SU-DHL-6 (cell line): ENCODE results near the gene GPR87.

Source experiments
- H2AFZ ChIP-seq: fragments of 200-600 bp; sonication (generic); 2 replicates; pipeline ENCODE4 v1.6.1; 2014; ENCODE audit warnings: low read depth, mild to moderate bottlenecking, moderate library complexity, mixed read lengths, antibody characterized with exemption, low read length; ENCODE audit not compliant: severe bottlenecking
- H3F3A ChIP-seq: fragments of 200-600 bp; shearing (Covaris generic); 2 replicates; pipeline ENCODE4 v1.6.0; 2016; ENCODE audit warnings: antibody characterized with exemption, mild to moderate bottlenecking; ENCODE audit not compliant: insufficient read depth
- H3K27ac ChIP-seq: fragments of 200-600 bp; sonication (generic); 2 replicates; pipeline ENCODE4 v1.5.1; 2016; ENCODE audit warnings: low read depth, mild to moderate bottlenecking, low read length, moderate library complexity, mixed read lengths
- H3K27me3 ChIP-seq: fragments of 200-600 bp; sonication (generic), shearing (Covaris generic); 2 replicates; pipeline ENCODE4 v1.6.0; 2014; ENCODE audit warnings: mild to moderate bottlenecking, low read length
- H3K36me3 ChIP-seq: fragments of 200-600 bp; sonication (generic); 2 replicates; pipeline ENCODE4 v1.6.1; 2014; ENCODE audit warnings: mild to moderate bottlenecking, low read length, mixed read lengths
- H3K4me2 ChIP-seq: fragments of 300-600, 200-600 bp; shearing (Covaris generic), sonication (generic); 2 replicates; pipeline ENCODE4 v1.6.0; 2014; ENCODE audit warnings: low read length, low read depth, mild to moderate bottlenecking; ENCODE audit not compliant: poor library complexity, severe bottlenecking
- H3K4me3 ChIP-seq: fragments of 200-600 bp; sonication (generic); 2 replicates; pipeline ENCODE4 v1.5.1; 2014; ENCODE audit warnings: antibody characterized with exemption, low read length, mild to moderate bottlenecking, mixed read lengths; ENCODE audit not compliant: insufficient read depth, poor library complexity, severe bottlenecking
- H3K79me2 ChIP-seq: fragments of 200-600 bp; sonication (generic); 2 replicates; pipeline ENCODE4 v1.6.1; 2014; ENCODE audit warnings: mild to moderate bottlenecking, low read length, moderate library complexity; ENCODE audit not compliant: insufficient read depth
- H3K9ac ChIP-seq: fragments of 200-600 bp; sonication (generic); 2 replicates; pipeline ENCODE4 v1.7.0; 2014; ENCODE audit warnings: mild to moderate bottlenecking, low read length
- H3K9me2 ChIP-seq: fragments of 200-600 bp; sonication (generic); replicated peaks from 2 replicates; pipeline ENCODE4 v1.6.1; 2014; ENCODE audit warnings: low read length; ENCODE audit not compliant: insufficient read depth
- H3K9me3 ChIP-seq: fragments of 200-600 bp; sonication (generic); 2 replicates; pipeline ENCODE4 v1.6.1; 2014; ENCODE audit warnings: low read length, mixed read lengths; ENCODE audit not compliant: insufficient read depth
- H4K20me1 ChIP-seq: fragments of 200-600 bp; sonication (generic); 2 replicates; pipeline ENCODE4 v1.6.1; 2014; ENCODE audit warnings: low read depth, mild to moderate bottlenecking, antibody characterized with exemption, low read length, moderate library complexity, mixed read lengths
- CTCF ChIP-seq: fragments of 200-600 bp; sonication (generic); IDR thresholded peaks from one replicate; pipeline ENCODE4 v1.5.1; 2017; ENCODE audit warnings: antibody characterized with exemption, mild to moderate bottlenecking, low read length, moderate library complexity; ENCODE audit not compliant: insufficient read depth, poor library complexity, severe bottlenecking
- EZH2phosphoT487 ChIP-seq: fragments of 200-600 bp; sonication (generic), shearing (Covaris generic); conservative IDR thresholded peaks from 2 replicates; pipeline ENCODE4 v1.6.1; 2018; ENCODE audit warnings: mild to moderate bottlenecking, antibody characterized with exemption, low read length, moderate library complexity, mixed read lengths

GPR87 gene

GRCh38 chr3:151328298-151328995, 11.8 kb upstream of the GPR87 start:
- Histone ChIP-seq H3K27ac (no peak overlapping the region), H2AFZ (no peak overlapping the region)

GRCh38 chr3:151327571-151328198, 11.1 kb upstream of the GPR87 start:
- Histone ChIP-seq H3F3A (no peaks in the 10 kb centered on the region), H4K20me1 (no peaks in the 10 kb centered on the region), H3K79me2 (no peaks in the 10 kb centered on the region), H3K9me3 (no peaks in the 10 kb centered on the region), H2AFZ (no peak overlapping the region), H3K27ac (no peak overlapping the region), H3K4me3 (no peak overlapping the region), H3K9ac (no peak overlapping the region), H3K36me3 (no peaks in the 10 kb centered on the region), H3K9me2 (no peaks in the 10 kb centered on the region), H3K27me3 (no peaks in the 10 kb centered on the region), H3K4me2 (no peak overlapping the region)
- TF ChIP-seq CTCF (peak; percentile 66), EZH2phosphoT487 (no peak)

More at GRCh38 chr3:151328298-151328995, 11.8 kb upstream of the GPR87 start:
- no peak overlapping the region for H3K4me2 ChIP-seq
- H3K36me3 ChIP-seq: no peaks in the 10 kb centered on the region
- H3F3A ChIP-seq: no peaks in the 10 kb centered on the region
- no peaks in the 10 kb centered on the region for H4K20me1 ChIP-seq
- no peaks in the 10 kb centered on the region for H3K9me2 ChIP-seq
- no peaks in the 10 kb centered on the region for H3K27me3 ChIP-seq
- H3K9me3 ChIP-seq: no peaks in the 10 kb centered on the region
- no peak overlapping the region for H3K9ac ChIP-seq
- H3K4me3 ChIP-seq: no peak overlapping the region
- H3K79me2 ChIP-seq: no peaks in the 10 kb centered on the region
- TF ChIP-seq EZH2phosphoT487: no peak
- TF ChIP-seq CTCF: no peak

- Histone ChIP-seq H4K20me1 (no peaks in the 10 kb centered on the region), H3K27ac (no peak overlapping the region), H3K9me2 (no peaks in the 10 kb centered on the region), H3K36me3 (no peaks in the 10 kb centered on the region), H3F3A (no peaks in the 10 kb centered on the region), H3K27me3 (no peaks in the 10 kb centered on the region), H3K4me3 (no peak overlapping the region), H2AFZ (no peak overlapping the region), H3K9me3 (no peaks in the 10 kb centered on the region), H3K9ac (no peak overlapping the region), H3K4me2 (no peak overlapping the region), H3K79me2 (no peaks in the 10 kb centered on the region)
- TF ChIP-seq CTCF (no peak), EZH2phosphoT487 (no peak)
Observed at GRCh38 chr3:151322511-151322910, 5.9 kb upstream of the GPR87 start.
